Measurements from ENCODE around the gene RNU1-3. TPM values are rescaled to one million over a fixed set of nuclear protein-coding genes. Genes with fewer than 3 reads are reported as not detected.
"Not testable (repeated sequence)": the region's sequence is repeated elsewhere in the genome, so short reads cannot be mapped to it uniquely, and the experiment has no call there.

Gene RNU1-3
- total and polyA plus RNA-seq, 2 of the 13 experiments (the other 11 are each of a cell fraction or from before 2014, with no cell fraction given) = under 0.01 to 11,018 TPM

DNA sequence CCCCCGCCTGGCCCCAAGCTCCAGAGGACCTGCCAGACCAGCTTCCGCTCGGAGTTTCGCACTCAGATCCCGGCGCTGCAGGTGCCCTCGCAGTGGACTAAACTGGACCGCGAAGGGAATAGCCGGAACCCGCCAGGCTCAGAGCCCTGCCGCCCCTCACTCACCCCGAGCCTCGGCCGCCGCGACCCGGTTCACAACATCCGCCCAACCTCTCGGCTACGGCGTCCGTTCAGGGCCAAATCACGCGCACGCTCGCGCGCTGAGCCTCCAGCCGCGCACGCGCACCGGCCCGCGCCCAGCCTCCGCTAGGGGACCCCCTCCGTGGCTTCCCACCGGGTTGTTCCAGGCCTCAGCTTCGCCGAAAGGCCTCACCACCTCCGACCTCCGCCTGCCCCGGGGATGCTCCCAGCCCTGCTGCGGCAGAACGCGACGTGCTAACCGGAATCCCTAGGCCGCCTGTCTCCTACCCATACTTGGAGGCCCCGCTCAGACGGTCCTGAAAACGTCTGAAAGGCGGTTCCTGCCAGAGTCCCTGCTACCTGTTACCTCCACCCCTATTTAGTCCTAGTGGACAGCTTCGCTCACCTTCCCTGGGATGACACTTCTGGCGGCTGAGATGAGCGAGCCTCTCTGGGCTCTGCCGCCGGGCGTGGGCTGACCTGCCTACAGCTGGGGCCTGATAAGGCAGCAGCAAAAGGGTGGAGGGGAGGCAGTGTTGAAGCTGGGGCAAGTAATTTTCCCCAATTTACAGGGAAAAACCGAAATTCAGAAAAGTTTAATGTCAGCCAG lies 22.1 kb downstream of the RNU1-3 start (continued):
- TF ChIP-seq CEBPG (CRISPR knock-in tag; IDR thresholded peaks at IDR 0.05) (0 out of 2 replicates have a peak, but pooled peaks have one; percentile 64), MED1 (CRISPR knock-in tag; IDR thresholded peaks at IDR 0.05) (peak; percentile 98), ZNF607 (CRISPR knock-in tag; IDR thresholded peaks at IDR 0.05; ENCODE audit: borderline replicate concordance) (peak; percentile 95), ATAD3A (CRISPR knock-in tag; IDR thresholded peaks at IDR 0.05) (peak; percentile 84; the same call in 1 of the 2 replicates), FOXO1 (CRISPR knock-in tag; IDR thresholded peaks at IDR 0.05) (peak; percentile 97), BHLHE40 (IDR thresholded peaks at IDR 0.05; ENCODE audit: low read length) (peak; percentile 84), ZNF556 (CRISPR knock-in tag; IDR thresholded peaks at IDR 0.05; ENCODE audit: borderline replicate concordance) (peak; percentile 97; the same call in 1 of the 2 replicates), GABPB1 (CRISPR knock-in tag; IDR thresholded peaks at IDR 0.05) (peak; percentile 98), ZNF549 (CRISPR knock-in tag; IDR thresholded peaks at IDR 0.05) (peak; percentile 87; the same call in 1 of the 2 replicates), ZFAT (CRISPR knock-in tag; conservative IDR thresholded peaks at IDR 0.05) (peak; percentile 82; the same call in 1 of the 2 replicates), FOXP1 (CRISPR knock-in tag; IDR thresholded peaks at IDR 0.05) (peak; percentile 66; the same call in 1 of the 2 replicates), ZSCAN12 (CRISPR knock-in tag; IDR thresholded peaks at IDR 0.05) (peak; percentile 87; the same call in 1 of the 2 replicates), JUN (CRISPR knock-in tag; IDR thresholded peaks at IDR 0.05) (peak; percentile 55; the same call in 1 of the 2 replicates), ZNF557 (CRISPR knock-in tag; IDR thresholded peaks at IDR 0.05) (peak; percentile 93), RARA (CRISPR knock-in tag; IDR thresholded peaks at IDR 0.05) (peak; percentile 89), KAT8 (CRISPR knock-in tag; IDR thresholded peaks at IDR 0.05) (peak; percentile 98), SAP130 (CRISPR knock-in tag; IDR thresholded peaks at IDR 0.05; ENCODE audit: low read depth) (peak; percentile 100)
- TF ChIP-seq, protein P1, sequence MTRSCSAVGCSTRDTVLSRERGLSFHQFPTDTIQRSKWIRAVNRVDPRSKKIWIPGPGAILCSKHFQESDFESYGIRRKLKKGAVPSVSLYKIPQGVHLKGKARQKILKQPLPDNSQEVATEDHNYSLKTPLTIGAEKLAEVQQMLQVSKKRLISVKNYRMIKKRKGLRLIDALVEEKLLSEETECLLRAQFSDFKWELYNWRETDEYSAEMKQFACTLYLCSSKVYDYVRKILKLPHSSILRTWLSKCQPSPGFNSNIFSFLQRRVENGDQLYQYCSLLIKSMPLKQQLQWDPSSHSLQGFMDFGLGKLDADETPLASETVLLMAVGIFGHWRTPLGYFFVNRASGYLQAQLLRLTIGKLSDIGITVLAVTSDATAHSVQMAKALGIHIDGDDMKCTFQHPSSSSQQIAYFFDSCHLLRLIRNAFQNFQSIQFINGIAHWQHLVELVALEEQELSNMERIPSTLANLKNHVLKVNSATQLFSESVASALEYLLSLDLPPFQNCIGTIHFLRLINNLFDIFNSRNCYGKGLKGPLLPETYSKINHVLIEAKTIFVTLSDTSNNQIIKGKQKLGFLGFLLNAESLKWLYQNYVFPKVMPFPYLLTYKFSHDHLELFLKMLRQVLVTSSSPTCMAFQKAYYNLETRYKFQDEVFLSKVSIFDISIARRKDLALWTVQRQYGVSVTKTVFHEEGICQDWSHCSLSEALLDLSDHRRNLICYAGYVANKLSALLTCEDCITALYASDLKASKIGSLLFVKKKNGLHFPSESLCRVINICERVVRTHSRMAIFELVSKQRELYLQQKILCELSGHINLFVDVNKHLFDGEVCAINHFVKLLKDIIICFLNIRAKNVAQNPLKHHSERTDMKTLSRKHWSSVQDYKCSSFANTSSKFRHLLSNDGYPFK (CRISPR knock-in tag; IDR thresholded peaks at IDR 0.05; ENCODE audit: borderline replicate concordance) = peak; percentile 82
- TF ChIP-seq FOXP1 (IDR thresholded peaks at IDR 0.05) = not testable (repeated sequence)
- TF ChIP-seq, protein P2, sequence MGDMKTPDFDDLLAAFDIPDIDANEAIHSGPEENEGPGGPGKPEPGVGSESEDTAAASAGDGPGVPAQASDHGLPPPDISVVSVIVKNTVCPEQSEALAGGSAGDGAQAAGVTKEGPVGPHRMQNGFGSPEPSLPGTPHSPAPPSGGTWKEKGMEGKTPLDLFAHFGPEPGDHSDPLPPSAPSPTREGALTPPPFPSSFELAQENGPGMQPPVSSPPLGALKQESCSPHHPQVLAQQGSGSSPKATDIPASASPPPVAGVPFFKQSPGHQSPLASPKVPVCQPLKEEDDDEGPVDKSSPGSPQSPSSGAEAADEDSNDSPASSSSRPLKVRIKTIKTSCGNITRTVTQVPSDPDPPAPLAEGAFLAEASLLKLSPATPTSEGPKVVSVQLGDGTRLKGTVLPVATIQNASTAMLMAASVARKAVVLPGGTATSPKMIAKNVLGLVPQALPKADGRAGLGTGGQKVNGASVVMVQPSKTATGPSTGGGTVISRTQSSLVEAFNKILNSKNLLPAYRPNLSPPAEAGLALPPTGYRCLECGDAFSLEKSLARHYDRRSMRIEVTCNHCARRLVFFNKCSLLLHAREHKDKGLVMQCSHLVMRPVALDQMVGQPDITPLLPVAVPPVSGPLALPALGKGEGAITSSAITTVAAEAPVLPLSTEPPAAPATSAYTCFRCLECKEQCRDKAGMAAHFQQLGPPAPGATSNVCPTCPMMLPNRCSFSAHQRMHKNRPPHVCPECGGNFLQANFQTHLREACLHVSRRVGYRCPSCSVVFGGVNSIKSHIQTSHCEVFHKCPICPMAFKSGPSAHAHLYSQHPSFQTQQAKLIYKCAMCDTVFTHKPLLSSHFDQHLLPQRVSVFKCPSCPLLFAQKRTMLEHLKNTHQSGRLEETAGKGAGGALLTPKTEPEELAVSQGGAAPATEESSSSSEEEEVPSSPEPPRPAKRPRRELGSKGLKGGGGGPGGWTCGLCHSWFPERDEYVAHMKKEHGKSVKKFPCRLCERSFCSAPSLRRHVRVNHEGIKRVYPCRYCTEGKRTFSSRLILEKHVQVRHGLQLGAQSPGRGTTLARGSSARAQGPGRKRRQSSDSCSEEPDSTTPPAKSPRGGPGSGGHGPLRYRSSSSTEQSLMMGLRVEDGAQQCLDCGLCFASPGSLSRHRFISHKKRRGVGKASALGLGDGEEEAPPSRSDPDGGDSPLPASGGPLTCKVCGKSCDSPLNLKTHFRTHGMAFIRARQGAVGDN (CRISPR knock-in tag; IDR thresholded peaks at IDR 0.05) = peak; percentile 95
- TF ChIP-seq, protein P3, sequence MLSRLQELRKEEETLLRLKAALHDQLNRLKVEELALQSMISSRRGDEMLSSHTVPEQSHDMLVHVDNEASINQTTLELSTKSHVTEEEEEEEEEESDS (CRISPR knock-in tag; IDR thresholded peaks at IDR 0.05; ENCODE audit: borderline replicate concordance) = peak; percentile 29; the same call in 1 of the 2 replicates

All from HepG2 (cell line).